IPS DF 6.9 (cell line): ENCODE measurements around the gene CEP131.

Source experiments
- DNase-seq: peaks from one replicate; pipeline ENCODE4 v3.0.0-alpha.2; 2013; ENCODE audit warnings: low read depth, low spot score
- H3K27ac ChIP-seq: one replicate; pipeline ENCODE4 v1.5.1; 2013; ENCODE audit warnings: low read length, control low read depth
- H3K27me3 ChIP-seq: 2 replicates; pipeline ENCODE4 v1.6.1; 2013; ENCODE audit warnings: mild to moderate bottlenecking, low read length; ENCODE audit not compliant: control insufficient read depth, insufficient read depth
- H3K36me3 ChIP-seq: 2 replicates; pipeline ENCODE4 v1.6.1; 2013; ENCODE audit warnings: low read length; ENCODE audit not compliant: control insufficient read depth, insufficient read depth
- H3K4me1 ChIP-seq: 2 replicates; pipeline ENCODE4 v1.6.1; 2013; ENCODE audit warnings: low read length; ENCODE audit not compliant: control insufficient read depth, insufficient read depth
- H3K4me3 ChIP-seq: 2 replicates; pipeline ENCODE4 v1.5.1; 2013; ENCODE audit warnings: mild to moderate bottlenecking, low read length
- H3K9me3 ChIP-seq: 2 replicates; pipeline ENCODE4 v1.6.1; 2013; ENCODE audit warnings: low read length, inconsistent platforms; ENCODE audit not compliant: control insufficient read depth, insufficient read depth
- WGBS: extraction: QIAGEN DNeasy Blood & Tissue Kit; methylation state at CpG from one replicate; pipeline ENCODE4 v1.1.7; 2013; ENCODE audit warnings: mixed read lengths, missing lambda C conversion rate; ENCODE audit not compliant: insufficient read length, insufficient coverage; 5-methylcytosine and 5-hydroxymethylcytosine counted together

CEP131 gene

DNA sequence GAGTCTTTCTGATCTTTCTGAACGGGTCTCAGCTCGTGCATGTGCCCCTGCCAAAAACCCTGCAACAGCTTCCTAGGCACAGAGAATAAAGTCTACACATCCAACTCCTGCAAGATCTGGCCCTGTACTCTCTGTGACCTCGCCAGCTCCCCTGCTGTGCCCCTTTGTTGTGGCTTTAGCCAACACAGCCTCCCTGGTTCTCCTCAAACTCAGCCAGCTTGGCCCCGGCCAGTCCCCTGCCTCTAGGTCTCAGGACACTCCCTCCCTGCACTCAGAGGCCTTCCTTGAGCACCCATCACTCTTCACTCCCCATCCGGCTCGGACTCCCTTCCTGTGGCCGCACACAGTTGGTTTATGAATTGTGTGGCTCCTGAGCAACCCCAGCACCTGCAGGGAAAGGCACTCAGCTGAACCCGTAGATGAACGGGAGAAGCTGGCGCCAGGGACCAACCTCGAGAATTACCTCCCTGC, 1.4 kb downstream of the CEP131 start:
- Histone ChIP-seq H3K4me3 (no peak overlapping the region), H3K27me3 (no peaks in the 10 kb centered on the region), H3K4me1 (peaks cover 7% of the 10 kb centered on the region), H3K36me3 (0 out of 2 replicates have a peak, but pooled peaks cover 5% of the 10 kb centered on the region), H3K9me3 (no peaks in the 10 kb centered on the region), H3K27ac (no peak overlapping the region)
- no CpG with 5 or more reads among the region's 11 CpGs for WGBS
- no peak for DNase-seq

DNA sequence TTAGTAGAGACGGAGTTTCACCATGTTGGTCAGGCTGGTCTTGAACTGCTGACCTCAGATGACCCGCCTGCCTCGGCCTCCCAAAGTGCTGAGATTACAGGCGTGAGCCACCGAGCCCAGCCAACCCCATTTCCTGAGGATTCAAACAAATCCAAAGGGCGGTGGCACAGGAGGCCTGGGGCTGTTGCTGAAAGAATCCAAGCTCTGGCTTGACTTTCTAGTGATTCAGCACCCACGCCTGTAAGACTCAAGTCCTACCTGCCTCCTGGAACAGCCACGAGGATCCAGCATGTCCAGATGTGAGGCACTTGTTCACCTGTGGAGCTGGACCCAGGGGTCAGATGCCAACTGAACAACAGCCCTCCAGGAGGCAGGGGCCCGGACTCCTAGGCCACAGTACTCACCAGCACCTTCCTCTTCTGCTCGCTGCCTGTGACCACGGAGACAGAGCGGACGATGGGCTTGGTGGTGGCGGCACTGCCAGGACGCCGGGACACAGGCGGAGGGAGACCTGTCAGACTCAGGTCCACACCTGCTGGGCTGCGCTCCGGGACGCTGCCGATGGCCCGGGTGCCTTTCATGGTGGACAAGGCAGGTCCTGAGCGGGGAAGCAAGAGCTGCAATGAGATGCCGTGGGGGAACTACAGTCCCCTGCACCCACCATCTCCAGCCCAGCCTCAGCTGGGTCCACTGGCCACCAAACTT, 3.1 kb downstream of the CEP131 start:
- DNase-seq = no peak
- WGBS = no CpG with 5 or more reads among the region's 24 CpGs
- H3K27me3 ChIP-seq = no peaks in the 10 kb centered on the region
- H3K36me3 ChIP-seq = 0 out of 2 replicates have a peak, but pooled peaks cover 5% of the 10 kb centered on the region
- H3K4me1 ChIP-seq = peaks cover 7% of the 10 kb centered on the region
- no peak overlapping the region for H3K27ac ChIP-seq
- H3K9me3 ChIP-seq = no peaks in the 10 kb centered on the region
- no peak overlapping the region for H3K4me3 ChIP-seq

DNA sequence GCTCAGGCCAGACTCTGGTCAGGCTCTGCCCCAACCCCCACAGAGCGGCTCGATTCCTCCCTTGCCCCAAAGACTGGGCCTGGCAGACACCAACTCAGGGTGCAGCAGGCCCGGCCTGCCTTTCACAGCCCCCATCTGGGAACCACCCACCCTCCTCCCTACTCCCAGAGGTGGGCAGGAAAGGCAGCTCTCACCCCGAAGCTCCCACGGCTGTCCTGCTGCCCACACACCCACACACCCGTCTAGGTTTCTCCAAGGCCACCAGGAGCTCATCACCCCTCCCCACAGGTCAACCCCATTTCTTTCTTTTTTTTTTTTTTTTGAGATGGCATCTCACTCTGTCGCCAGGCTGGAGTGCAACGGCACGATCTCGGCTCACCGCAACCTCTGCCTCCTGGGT, 3.8 kb downstream of the CEP131 start:
- Histone ChIP-seq H3K27me3 (no peaks in the 10 kb centered on the region), H3K4me1 (peaks cover 7% of the 10 kb centered on the region), H3K4me3 (no peak overlapping the region), H3K27ac (no peak overlapping the region), H3K9me3 (no peaks in the 10 kb centered on the region), H3K36me3 (0 out of 2 replicates have a peak, but pooled peaks cover 5% of the 10 kb centered on the region)
- DNase-seq = no peak
- WGBS = no CpG with 5 or more reads among the region's 11 CpGs

- Histone ChIP-seq H3K4me1 (peaks cover 7% of the 10 kb centered on the region), H3K9me3 (no peaks in the 10 kb centered on the region), H3K4me3 (no peak overlapping the region), H3K27ac (no peak overlapping the region), H3K27me3 (no peaks in the 10 kb centered on the region), H3K36me3 (0 out of 2 replicates have a peak, but pooled peaks cover 5% of the 10 kb centered on the region)
- DNase-seq = no peak
- WGBS = no CpG with 5 or more reads among the region's 13 CpGs
These were observed 4.3 kb downstream of the CEP131 start for GRCh38 chr17:81218459-81218858.

- Histone ChIP-seq H3K4me3 (no peak overlapping the region), H3K4me1 (peaks cover 7% of the 10 kb centered on the region), H3K36me3 (0 out of 2 replicates have a peak, but pooled peaks cover 5% of the 10 kb centered on the region), H3K27me3 (no peaks in the 10 kb centered on the region), H3K9me3 (no peaks in the 10 kb centered on the region), H3K27ac (no peak overlapping the region)
- DNase-seq = no peak
- no CpG with 5 or more reads among the region's 18 CpGs for WGBS
These were observed 5.3 kb downstream of the CEP131 start for GRCh38 chr17:81217491-81217890.

DNA sequence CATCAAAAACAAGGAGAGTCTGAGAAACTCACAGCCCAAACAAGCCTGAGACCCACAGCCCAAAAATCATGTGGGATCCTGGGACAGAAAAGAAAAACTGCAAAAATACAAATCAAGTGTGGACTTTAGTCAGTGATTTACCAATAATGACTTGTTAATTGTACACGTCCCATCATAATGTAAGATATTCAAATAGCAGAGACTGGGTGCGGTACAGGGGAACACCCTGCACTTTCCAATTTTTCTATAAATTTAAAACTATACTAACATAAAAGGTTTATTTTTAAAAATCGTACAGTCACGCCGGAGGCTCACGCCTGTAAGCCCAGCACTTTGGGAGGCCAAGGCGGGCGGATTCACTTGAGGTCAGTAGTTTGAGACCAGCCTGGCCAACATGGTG, 8.8 kb downstream of the CEP131 start:
- no peaks in the 10 kb centered on the region for H3K9me3 ChIP-seq
- no peak overlapping the region for H3K27ac ChIP-seq
- no peaks in the 10 kb centered on the region for H3K36me3 ChIP-seq
- H3K4me1 ChIP-seq = no peaks in the 10 kb centered on the region
- no peak overlapping the region for H3K4me3 ChIP-seq
- H3K27me3 ChIP-seq = no peaks in the 10 kb centered on the region
- no peak for DNase-seq
- WGBS = no CpG with 5 or more reads among the region's 8 CpGs

- H3K27me3 ChIP-seq = no peaks in the 10 kb centered on the region
- no peak overlapping the region for H3K4me3 ChIP-seq
- 0 out of 2 replicates have a peak, but pooled peaks cover 1% of the 10 kb centered on the region for H3K4me1 ChIP-seq
- H3K36me3 ChIP-seq = peaks cover 7% of the 10 kb centered on the region
- no peak for DNase-seq
- H3K9me3 ChIP-seq = no peaks in the 10 kb centered on the region
- no peak overlapping the region for H3K27ac ChIP-seq
- WGBS = no CpG with 5 or more reads among the region's 9 CpGs
These were observed 10.4 kb downstream of the CEP131 start for GRCh38 chr17:81212365-81212764.

DNA sequence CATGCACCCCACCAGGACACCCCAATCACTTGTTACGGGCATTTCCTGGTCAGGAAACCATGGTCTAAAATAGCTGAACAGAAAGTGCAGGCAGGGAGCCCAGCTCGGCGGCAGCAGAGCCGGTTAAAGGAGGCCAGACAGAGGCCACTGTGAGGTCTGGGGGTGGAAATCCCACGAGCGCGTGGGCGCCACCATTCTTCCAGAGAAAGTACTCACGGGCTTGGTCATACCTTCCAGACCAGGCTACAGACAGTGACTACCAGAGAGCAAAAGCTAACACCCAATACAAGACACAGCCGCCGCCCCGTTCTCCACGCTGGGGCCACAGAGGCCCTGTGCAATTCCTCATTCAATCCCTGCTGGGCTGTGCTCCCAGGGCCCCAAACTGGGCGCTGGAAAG, 11.9 kb downstream of the CEP131 start:
- no peak for DNase-seq
- H3K27ac ChIP-seq = no peak overlapping the region
- H3K9me3 ChIP-seq = no peaks in the 10 kb centered on the region
- no peak overlapping the region for H3K4me3 ChIP-seq
- no CpG with 5 or more reads among the region's 14 CpGs for WGBS
- H3K27me3 ChIP-seq = no peaks in the 10 kb centered on the region
- 0 out of 2 replicates have a peak, but pooled peaks cover 1% of the 10 kb centered on the region for H3K4me1 ChIP-seq
- peaks cover 7% of the 10 kb centered on the region for H3K36me3 ChIP-seq

GRCh38 chr17:81210466-81210865, 12.3 kb downstream of the CEP131 start:
- H3K9me3 ChIP-seq = no peaks in the 10 kb centered on the region
- H3K27me3 ChIP-seq = no peaks in the 10 kb centered on the region
- H3K36me3 ChIP-seq = peaks cover 7% of the 10 kb centered on the region
- DNase-seq = no peak
- H3K4me3 ChIP-seq = no peak overlapping the region
- H3K27ac ChIP-seq = no peak overlapping the region
- no CpG with 5 or more reads among the region's 10 CpGs for WGBS
- 0 out of 2 replicates have a peak, but pooled peaks cover 1% of the 10 kb centered on the region for H3K4me1 ChIP-seq

DNA sequence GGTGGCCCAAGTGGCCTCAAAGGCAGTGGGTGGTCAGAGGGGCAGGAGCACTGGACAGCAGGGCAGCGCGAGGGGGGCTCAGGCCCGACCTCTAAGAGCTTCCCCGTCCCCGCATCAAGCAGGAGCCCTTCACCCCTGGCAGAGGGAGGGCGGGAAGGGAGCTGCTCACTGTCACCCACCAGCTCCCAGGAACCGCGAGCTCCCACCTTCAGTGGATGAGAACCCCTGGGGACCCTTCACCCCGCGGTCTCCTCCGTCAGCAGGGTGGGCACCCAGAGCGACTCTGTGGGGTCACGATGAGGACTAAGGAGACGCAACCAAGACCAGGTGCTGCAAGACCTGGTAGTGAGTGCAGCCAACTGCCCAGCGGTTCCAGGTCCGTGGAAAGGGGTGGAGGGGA, 13.6 kb downstream of the CEP131 start:
- H3K27me3 ChIP-seq = no peaks in the 10 kb centered on the region
- peaks cover 7% of the 10 kb centered on the region for H3K36me3 ChIP-seq
- no peaks in the 10 kb centered on the region for H3K9me3 ChIP-seq
- WGBS = no CpG with 5 or more reads among the region's 16 CpGs
- no peak overlapping the region for H3K4me3 ChIP-seq
- no peak for DNase-seq
- H3K27ac ChIP-seq = no peak overlapping the region
- 0 out of 2 replicates have a peak, but pooled peaks cover 1% of the 10 kb centered on the region for H3K4me1 ChIP-seq

- no CpG with 5 or more reads among the region's 10 CpGs for WGBS
- no peak for DNase-seq
- Histone ChIP-seq H3K4me3 (no peak overlapping the region), H3K4me1 (0 out of 2 replicates have a peak, but pooled peaks cover 1% of the 10 kb centered on the region), H3K9me3 (no peaks in the 10 kb centered on the region), H3K27me3 (no peaks in the 10 kb centered on the region), H3K27ac (no peak overlapping the region), H3K36me3 (peaks cover 7% of the 10 kb centered on the region)
These were observed 14.1 kb downstream of the CEP131 start for GRCh38 chr17:81208651-81209050.
